Posterior cingulate gyrus (tissue), 11 donors: ENCODE results near the gene C1orf35.

ENCODE experiments used
- DNase-seq, 10 donors: peaks; one replicate each; pipeline versions ENCODE4 v3.0.0 to v3.0.0-alpha.2; 2020 to 2021; ENCODE audit warnings: mixed read lengths in 3 of 10
- intact Hi-C: fragments of 100-400 bp; cut with DNase I; formaldehyde crosslinking; loops from one replicate; pipeline ENCODE4 v1.15.1; 2023

C1orf35 gene

DNA sequence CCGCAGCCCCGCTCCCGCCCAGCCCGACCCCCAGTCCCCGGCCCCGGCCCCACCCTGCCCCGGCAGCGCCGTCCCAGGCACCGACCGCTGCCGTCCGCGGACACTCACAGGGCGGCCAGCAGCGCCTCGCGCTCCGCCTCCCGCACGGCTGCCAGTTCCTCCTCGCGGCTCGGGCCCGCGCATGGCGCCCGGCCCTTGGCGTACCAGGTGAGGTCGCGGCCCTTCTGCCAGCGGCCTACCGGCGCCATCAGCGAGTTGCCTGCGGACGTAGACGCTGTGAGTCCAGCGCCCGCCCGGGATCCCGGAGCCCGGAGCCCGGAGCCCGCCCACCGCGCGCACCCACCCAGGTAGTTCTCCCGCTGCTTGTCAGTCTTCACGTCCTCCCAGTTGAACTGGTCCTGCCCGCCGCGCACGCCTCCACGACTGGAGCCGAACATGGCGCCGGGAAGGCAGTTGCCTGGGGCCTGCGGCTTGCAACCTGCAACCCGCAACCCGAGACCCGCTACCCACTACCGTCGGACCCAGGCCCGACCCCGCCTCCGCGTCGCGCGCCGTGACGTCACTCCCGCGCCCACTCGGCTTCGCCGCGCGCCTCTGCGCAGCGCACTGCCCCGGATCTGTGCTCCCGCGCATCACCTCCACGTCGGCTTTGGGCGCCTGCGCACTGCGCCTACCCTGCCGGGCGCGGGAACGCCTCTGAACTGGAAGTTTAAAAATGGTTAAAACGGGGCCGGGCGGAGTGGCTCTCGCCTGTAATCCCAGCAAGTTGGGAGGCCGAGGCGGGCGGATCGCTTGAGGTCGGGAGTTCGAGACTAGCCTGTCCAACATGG lies at the start of gene C1orf35:
Gene C1orf35, minus strand, starts transcription at position 535 of the 830 bp plus-strand sequence. Its CDS starts 98 bp downstream, at position 437.
- DNase-seq = peak; percentile 81 to 98 (median 89)
- intact Hi-C loops = loop anchor here (2.0 kb wide), 1 partner anchor 20 kb away; the partner anchor contains the start of gene ARF1

DNA sequence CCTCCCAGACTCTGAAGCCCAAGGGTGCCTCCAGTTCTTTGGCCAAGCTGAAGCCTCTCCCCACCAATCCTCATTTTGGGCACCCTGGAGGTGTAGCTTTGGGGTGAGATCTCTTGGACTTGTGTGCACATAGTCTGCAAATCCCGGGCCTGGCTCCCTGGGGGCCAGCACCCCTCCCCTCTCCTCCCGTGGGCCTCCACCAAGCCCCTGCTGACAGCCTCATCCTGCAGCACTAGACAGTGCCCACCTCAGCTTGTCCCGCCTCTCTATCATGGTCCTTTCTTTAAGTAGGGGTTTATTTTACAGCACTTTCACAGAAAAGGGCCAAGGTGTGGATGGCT lies 49.8 kb upstream of the C1orf35 start:
- peak in 3 of 10 donors; percentile 6 to 43 (median 19) for DNase-seq
- intact Hi-C loops = no loop called here

DNA sequence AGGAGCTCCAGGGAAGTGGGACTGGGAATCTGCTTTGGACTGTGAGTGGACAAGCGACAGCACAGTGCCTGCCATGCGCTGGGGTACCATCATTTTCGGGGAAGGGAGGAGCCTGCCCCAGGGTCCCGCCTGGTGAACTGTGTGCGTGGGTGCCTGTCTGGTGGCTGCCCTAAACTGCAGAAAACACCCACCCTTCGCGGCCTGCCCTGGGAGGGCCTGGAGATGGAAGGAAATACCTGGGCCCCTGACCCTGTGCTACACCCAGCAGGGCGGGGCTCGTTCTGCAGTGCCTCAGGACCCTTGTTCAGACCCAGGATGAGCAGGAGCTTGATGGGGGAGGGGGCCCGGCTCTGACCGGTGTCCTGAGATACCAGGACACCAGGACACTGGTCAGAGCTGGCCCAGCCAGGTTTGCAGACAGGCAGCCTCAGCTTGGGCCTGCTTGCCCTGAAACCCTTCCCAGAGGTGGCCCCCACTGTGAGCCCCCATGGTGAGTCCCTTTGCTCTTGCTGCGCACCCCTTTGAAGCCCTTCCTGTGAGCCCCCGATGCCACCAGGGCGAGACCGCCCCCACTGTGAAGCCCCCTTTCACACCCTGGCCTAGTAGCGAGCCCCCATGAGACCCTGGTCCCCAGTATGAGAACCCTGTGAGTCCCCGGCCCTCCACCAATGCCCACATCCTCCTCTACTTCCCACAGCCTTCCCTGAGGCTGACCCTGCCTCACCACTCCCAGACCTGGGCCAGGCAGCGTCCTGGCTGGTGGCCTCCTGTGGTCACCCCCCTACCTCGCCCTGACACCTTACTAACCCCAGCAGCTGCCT lies 49.2 kb upstream of the C1orf35 start:
- intact Hi-C loops = no loop called here
- DNase-seq = peak in 5 of 10 donors; percentile 6 to 77 (median 50)

DNA sequence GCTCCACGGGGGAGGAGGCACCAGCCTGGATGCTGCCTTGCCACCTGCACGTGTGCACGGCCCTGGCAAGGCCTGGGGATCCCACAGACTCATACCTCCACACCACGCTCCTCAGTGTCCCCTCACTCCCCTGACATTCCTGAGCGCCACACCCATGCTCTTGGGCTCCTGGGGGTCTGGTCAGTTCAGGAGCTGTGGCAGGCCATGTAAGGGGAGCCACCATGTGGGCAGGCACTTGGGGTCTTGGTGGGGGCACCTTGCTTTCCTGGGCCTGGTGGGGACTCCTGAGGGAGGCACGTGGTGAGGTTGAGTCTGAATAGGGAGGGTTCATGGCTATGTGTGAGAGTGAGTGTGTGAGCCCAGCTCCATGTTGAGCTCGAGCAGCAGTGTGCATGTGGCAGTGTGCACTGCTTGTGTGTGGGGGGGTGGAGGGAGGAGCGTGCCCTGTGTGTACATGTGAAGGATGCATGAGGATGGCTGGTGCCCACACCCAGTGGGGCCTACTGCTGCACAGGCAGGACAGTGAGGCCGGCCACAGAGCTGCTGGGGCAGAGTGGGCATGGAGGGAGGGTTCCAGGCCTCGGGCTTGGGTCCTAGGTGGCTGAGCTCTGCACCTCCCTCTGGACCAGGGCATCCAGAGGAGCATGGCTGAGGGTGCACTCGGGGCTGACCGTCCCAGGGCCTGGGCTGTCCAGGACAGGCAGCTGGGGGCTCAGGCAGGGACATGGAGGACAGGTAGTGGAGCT lies 48.2 kb upstream of the C1orf35 start:
- DNase-seq = peak in 4 of 10 donors; percentile 8 to 82 (median 72)
- intact Hi-C loops = no loop called here

DNA sequence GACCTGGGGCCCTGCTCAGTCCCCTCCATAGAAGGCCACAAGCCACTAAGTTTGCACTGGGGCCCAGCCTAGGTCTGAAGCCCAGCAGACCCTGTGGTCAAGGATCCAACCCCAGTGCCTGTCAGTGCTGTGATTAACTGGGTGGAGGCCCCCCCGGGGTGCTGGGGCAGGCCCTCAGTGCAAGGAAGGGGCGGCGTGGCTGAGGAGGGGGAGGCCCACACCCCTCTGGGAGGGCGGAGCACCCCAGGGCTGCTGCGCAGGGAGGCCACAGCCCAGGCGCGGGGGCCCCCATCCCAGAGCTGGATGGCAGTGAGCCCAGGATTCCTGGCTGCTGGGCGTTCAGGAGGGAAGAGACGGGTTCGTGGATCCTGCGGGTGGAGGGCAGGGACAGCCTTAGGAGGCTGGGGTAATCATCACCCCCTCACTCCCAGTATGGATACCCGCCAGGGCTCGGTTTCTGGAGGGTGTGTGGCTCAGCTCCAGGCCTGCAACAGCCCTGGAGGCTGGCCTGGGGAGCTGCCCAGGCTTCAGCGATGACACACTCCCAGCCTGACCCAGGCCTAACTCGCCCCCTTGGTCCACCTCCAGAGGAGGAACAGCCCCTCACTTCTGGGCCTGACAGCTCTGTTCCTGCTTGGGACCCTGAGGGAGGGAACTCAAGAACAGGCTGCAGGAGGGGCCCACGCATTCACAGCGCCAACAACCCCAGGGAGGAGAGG lies 47.5 kb upstream of the C1orf35 start:
- DNase-seq = peak in 7 of 10 donors; percentile 48 to 95 (median 78)
- intact Hi-C loops = no loop called here

DNA sequence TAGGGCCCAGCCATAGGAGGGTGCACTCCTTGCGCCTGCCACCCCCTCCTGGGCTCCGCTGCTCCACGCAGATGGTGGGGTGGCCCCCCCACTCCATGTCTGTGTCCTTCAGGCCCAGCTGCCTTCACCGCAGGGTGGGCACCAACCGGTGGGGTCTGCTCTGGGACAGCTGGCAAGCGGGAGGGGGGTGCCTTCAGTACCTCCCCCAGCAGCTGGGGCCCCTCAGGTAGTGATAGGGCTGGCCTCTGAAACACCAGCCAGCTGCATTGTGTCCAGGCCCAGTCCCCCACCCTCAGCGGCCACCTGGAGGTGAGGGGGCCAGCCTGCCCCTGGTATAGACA lies 47.0 kb upstream of the C1orf35 start:
- intact Hi-C loops = no loop called here
- peak in 4 of 10 donors; percentile 37 to 89 (median 52) for DNase-seq

DNA sequence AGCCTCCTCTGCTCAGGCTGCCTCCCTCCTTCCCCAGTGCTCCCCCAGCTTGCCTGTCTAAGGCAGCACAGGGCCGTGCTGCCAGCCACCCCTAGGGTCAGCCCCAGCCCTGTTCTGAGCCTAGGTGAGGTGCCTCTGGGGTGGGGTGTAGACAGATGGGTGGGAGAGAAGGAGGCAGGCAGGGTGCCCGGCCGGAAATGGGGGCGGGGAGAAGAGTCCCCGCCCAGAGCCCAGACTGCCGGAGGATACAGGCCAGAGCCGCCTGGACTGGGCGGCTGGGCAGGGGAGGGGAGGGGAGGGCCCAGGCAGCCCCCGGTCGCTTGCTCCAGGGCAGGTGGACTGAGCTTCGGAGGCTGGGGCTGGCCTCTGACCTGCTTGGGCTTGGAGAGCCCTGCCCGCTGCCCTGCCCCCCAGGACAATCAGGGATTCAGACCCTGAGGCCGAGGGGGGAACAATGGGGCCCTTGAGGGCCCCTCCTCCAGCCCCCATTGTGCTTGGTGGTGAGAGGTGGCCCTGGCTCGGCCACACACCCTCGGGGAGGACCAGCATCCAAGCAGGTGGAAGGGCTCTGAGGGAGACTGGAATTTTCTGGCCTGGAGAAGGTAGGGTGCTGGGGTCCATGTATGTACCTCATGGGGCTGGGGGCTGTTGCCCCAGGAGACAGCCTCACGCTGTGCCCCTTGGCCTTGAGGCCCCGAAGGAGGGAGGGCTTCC lies 46.4 kb upstream of the C1orf35 start, which contains the start of gene GJC2:
Gene GJC2, plus strand, starts transcription at position 525 of the 714 bp plus-strand sequence. CDS start 7,829 bp downstream, outside the sequence.
- intact Hi-C loops = loop anchor here (10.0 kb wide), 1 partner anchor 255 kb away; the partner anchor contains the start of gene TRIM11
- peak in 8 of 10 donors; percentile 53 to 95 (median 63) for DNase-seq

DNA sequence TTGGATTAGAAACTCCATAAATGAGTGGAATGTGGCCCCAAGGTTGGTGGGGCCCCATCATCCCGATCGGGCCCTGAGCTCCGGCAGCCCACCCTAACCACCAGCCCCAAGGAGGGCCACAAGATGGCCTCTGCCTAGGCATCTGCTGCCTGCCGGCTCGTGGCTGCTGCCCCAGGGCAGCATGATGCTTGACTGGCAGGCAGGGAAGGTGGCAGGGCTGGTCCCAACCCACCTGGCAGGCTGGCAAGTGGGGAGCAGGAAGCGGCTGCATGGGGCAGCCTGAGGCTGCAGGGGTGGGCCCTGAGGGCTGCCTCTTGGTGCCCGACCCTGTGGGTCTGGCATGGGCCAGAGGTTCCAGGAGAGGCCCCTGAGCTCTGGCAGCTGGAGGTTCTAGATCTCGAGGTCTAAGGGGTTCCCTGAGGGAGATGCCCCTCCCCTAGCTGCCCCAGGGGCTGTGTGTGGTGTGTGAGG lies 45.8 kb upstream of the C1orf35 start:
- peak in 3 of 10 donors; percentile 47 to 74 (median 73) for DNase-seq
- intact Hi-C loops = loop anchor here (10.0 kb wide), 1 partner anchor 256 kb away; the partner anchor contains the start of gene TRIM11

DNA sequence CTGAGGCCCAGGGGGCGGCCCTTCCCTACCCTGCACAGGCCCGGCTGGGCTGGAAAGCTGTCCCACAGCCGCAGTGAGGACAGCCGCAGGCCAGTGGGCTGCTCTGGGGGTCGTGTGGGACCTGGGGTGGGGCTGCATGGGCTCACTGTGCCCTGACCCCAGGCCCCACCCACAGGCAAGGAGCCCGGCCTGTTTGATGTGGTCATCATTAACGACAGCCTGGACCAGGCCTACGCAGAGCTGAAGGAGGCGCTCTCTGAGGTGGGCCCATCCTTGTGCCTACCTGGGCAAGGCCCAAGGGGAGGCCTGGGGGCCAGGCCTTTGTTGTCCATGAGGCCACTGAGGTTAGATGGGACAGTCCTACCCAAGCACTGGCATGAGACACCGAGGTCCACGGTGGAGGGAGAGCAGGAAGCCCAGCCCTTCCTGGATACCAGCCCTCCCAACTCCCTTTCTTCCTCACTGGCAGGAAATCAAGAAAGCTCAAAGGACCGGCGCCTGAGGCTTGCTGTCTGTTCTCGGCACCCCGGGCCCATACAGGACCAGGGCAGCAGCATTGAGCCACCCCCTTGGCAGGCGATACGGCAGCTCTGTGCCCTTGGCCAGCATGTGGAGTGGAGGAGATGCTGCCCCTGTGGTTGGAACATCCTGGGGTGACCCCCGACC lies 45.2 kb upstream of the C1orf35 start:
- DNase-seq = peak in 1 of 10 donors; percentile 79
- intact Hi-C loops = loop anchor here (10.0 kb wide), 1 partner anchor 256 kb away; the partner anchor contains the start of gene TRIM11

DNA sequence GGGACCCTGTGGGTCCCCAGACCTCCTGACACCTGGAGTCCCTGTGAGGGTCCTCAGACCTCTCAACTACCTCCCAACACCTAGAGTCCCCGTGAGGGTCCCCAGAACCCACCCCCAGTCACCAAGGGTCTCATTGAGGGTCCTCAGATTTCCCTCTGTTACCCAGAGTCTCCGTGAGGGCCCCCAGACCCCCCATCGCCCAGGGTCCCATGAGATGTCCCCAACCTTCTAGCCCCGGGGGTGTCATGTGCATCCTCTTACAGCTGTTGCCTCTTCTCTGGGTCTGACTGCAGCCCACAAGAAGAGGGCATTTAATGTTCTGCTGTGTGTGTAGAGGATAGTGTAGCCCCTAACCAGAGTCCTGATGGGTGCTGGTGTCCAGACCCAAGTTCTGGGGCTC lies 44.6 kb upstream of the C1orf35 start:
- no peak for DNase-seq
- intact Hi-C loops = loop anchor here (10.0 kb wide), 1 partner anchor 257 kb away; the partner anchor contains the start of gene TRIM11

DNA sequence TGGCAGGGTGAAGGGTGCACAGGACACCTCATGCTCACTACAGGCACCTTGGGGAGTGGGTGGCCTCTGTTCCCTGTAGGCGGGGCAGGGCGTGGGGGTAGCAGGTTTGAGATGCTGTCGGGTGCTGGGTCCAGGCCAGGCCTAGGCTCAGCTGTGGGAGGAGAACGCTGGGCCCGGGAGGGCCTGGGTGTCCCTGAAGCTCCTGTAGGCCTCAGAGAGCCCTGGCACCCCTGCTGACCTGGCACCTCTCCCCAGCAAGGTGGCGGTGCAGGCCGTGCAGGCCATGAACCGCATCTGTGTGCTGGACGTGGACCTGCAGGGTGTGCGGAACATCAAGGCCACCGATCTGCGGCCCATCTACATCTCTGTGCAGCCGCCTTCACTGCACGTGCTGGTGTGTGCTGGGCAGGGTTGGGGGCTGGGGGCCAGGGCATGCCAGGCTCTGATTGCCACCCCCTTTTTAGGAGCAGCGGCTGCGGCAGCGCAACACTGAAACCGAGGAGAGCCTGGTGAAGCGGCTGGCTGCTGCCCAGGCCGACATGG lies 44.1 kb upstream of the C1orf35 start:
- peak in 2 of 10 donors; percentile 42 to 80 for DNase-seq
- intact Hi-C loops = loop anchor here (10.0 kb wide), 1 partner anchor 258 kb away; the partner anchor contains the start of gene TRIM11

DNA sequence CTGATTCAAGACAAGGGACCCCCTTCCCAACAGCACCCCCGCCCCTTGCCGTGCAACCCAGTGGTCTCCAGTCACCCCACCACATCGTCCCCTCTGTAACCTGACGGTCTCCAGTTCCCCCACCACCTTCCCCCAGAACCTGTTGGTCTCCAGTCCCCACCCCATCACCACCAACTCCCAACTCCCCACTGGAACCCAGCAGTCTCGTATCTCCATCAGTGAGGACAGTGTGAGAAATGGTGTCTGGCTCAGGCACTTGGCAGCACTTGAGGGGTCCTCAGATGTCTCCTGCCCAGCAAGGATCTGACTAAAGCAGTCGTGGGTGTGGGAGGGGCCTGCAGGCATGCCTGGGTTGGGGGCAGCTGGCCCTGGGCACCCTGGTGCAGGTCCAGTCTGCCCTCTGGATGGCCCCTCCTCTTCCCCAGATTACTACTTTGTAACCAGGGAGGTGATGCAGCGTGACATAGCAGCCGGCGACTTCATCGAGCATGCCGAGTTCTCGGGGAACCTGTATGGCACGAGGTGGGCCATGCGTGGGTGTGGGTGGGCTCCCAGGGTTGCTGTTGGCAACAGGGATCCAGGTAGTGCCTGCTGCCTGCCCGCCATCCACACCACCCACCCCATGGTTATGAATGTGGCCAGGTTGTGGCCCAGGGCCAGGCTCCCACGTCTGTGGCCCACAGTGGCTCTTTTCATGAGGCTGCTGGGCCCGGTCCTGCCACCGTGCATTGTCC lies 43.5 kb upstream of the C1orf35 start:
- DNase-seq = peak in 2 of 10 donors; percentile 43 to 75
- intact Hi-C loops = loop anchor here (10.0 kb wide), 1 partner anchor 258 kb away; the partner anchor contains the start of gene TRIM11

DNA sequence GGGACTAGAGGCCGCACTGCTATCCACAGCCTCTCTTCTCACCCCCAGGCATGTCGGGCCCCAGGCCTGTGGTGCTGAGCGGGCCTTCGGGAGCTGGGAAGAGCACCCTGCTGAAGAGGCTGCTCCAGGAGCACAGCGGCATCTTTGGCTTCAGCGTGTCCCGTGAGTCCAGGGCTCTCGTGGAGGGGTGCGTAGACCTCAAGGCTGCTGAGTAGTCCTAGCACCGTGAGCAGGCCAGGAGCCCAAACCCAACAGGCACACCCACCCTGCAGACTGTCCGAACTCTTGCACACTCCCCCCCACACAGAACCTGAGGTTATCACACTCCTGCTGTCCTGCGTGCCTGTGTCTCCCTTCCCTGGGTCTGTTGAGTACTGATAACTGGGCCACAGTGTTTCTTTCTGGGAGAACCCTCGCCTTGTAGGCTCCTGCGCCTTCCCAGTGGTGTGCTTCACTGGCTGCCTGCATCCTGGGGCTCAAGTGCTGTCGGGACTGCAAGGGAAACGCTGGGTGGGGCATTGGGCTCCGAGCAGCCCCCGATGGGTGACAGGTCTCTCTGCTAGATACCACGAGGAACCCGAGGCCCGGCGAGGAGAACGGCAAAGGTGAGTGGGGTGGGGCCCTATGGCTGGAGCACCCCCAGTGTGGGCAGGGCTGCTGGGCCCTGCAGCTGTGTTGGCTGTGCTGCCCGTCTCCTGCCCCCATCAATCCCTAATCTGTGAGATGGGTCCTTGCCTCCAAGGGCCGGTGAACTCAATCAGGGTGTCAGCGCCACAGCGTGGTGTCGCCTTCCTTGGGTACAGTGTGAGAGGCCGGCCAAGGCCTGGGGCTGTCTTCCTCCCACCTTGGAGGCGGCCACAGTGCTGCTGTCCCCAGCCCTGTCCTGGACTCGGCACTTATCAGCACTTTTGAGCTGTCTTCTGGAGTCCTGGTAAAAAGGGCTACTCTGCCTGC lies 42.6 kb upstream of the C1orf35 start:
- intact Hi-C loops = loop anchor here (10.0 kb wide), 1 partner anchor 259 kb away; the partner anchor contains the start of gene TRIM11
- DNase-seq = peak in 3 of 10 donors; percentile 50 to 80 (median 51)

DNA sequence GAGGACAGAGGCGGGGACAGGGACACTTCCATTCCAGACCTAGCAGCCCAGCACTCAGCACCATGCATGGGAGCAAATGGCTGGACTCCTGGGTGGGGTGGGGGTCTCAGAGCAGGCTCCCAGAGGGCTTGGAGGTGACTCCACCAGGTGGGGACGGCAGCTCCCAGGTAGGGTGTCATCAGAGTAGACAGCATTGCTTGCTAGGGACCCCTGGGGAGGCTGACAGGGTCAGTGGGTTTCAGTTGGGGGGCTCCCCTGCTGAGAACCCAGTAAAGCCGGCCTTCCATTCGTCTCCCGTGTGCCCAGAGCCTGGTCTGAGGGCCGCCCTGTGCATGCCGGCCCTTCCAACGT lies 41.8 kb upstream of the C1orf35 start:
- intact Hi-C loops = loop anchor here (10.0 kb wide), 1 partner anchor 260 kb away; the partner anchor contains the start of gene TRIM11

DNA sequence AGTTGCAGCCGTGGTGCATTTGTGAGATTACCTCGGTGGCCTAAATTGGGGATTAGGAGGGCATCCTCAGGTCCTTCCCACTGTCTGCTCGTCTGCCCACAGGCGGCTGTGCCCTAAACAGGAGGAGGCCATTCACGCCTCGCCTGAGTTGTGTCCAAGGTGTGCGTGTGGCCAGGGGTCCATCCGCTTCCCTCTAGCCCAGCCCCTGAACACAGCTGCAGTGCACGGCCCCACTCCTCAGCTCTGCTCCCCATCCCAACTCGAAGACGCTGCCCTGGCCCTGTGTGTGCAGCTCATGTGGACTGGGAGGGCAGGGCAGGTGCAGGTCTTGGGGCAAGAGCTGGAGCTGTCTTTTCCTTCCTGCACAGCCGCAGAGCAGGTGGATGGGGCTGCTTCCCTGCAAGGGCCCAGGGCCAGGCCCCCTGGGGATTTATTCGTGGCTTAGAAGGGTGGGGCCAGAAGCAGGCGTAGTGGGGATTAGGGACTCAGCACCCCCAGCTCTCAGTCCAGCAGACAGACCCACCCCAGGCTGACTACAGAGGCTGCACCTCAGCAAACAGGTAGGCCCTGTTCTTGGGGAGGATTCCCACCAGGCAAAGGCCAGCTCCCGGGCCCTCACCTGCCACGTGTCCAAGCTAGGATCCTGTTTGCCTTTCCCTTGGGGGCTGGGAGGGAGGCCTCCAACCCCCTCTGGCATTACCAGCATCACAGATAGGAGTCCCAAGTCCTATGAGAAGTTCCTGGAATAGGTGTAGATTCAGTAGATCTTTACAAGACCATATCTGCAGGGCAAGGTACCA lies 41.3 kb upstream of the C1orf35 start:
- DNase-seq = peak in 2 of 10 donors; percentile 60 to 71
- intact Hi-C loops = loop anchor here (10.0 kb wide), 1 partner anchor 260 kb away; the partner anchor contains the start of gene TRIM11

More for the DNA sequence above, 41.8 kb upstream of the C1orf35 start:
- peak in 1 of 10 donors; percentile 56 for DNase-seq
